Effector CD8-positive, alpha-beta T cell (primary cell): Measurements from ENCODE around the gene LRRN2.
"Not testable (repeated sequence)": the region's sequence is repeated elsewhere in the genome, so short reads cannot be mapped to it uniquely, and the experiment has no call there.

Experiments
- DNase-seq: peaks from one replicate; lab custom pipeline; 2025; lab: John Stamatoyannopoulos, UW
- total RNA-seq, 4 experiments: gene quantifications; one replicate each; lab custom pipeline; 2026; lab: John Stamatoyannopoulos, UW

Gene LRRN2
- total RNA-seq: 0 to 0.35 (median 0) reads per million in 4 experiments

GRCh38 chr1:204685236-204686006, at the start of gene LRRN2:
LRRN2 (minus strand) TSS chr1:204685738; CDS start chr1:204619992, 65,746 bp downstream.
- no peak for DNase-seq

- no peak for DNase-seq
These were observed 49.5 kb upstream of the LRRN2 start for GRCh38 chr1:204735042-204735441.

GRCh38 chr1:204733869-204734596, 48.5 kb upstream of the LRRN2 start:
- DNase-seq: no peak

GRCh38 chr1:204733289-204733688, 47.8 kb upstream of the LRRN2 start:
- DNase-seq: no peak

GRCh38 chr1:204731985-204732575, 46.5 kb upstream of the LRRN2 start:
- DNase-seq: no peak

- DNase-seq: no peak
These were observed 46.0 kb upstream of the LRRN2 start for GRCh38 chr1:204731509-204731908.

- no peak for DNase-seq
These were observed 45.4 kb upstream of the LRRN2 start for GRCh38 chr1:204730826-204731459.

- DNase-seq: no peak
These were observed 44.0 kb upstream of the LRRN2 start for GRCh38 chr1:204729516-204729915.

- no peak for DNase-seq
These were observed 42.9 kb upstream of the LRRN2 start for GRCh38 chr1:204728456-204728855.

- DNase-seq: no peak
These were observed 42.5 kb upstream of the LRRN2 start for GRCh38 chr1:204728045-204728444.

GRCh38 chr1:204727438-204727837, 41.9 kb upstream of the LRRN2 start:
- DNase-seq: not testable (repeated sequence)

GRCh38 chr1:204726478-204726877, 40.9 kb upstream of the LRRN2 start:
- no peak for DNase-seq

GRCh38 chr1:204725821-204726448, 40.4 kb upstream of the LRRN2 start:
- DNase-seq: no peak

GRCh38 chr1:204723131-204723787, 37.7 kb upstream of the LRRN2 start:
- DNase-seq: no peak

GRCh38 chr1:204721373-204722055, 36.0 kb upstream of the LRRN2 start:
- no peak for DNase-seq

- DNase-seq: no peak
These were observed 31.1 kb upstream of the LRRN2 start for GRCh38 chr1:204716660-204717059.

GRCh38 chr1:204714861-204715511, 29.4 kb upstream of the LRRN2 start:
- no peak for DNase-seq

GRCh38 chr1:204714194-204714860, 28.8 kb upstream of the LRRN2 start:
- DNase-seq: no peak

GRCh38 chr1:204713541-204713940, 28.0 kb upstream of the LRRN2 start:
- DNase-seq: no peak
